ENCODE measurements around the gene TIMM10.
"Not testable (repeated sequence)": the region's sequence is repeated elsewhere in the genome, so short reads cannot be mapped to it uniquely, and the experiment has no call there.

DNA sequence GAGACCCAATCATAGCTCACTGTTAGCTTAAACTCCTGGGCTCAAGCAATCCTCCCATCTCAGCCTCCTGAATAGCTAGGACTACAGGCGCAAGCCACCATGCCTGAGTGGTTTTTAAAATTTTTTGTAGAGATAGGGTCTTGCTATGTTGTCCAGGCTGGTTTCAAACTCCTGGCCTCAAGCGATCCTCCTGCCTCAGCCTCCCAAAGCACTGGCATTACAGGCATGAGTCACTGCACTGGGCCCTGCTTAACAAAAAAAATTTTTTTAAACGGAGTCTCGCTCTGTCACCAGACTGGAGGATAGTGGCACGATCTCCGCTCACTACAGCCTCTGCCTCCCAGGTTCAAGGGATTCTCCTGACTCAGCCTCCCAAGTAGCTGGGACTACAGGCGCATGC, 3.9 kb upstream of the TIMM10 start:
- TF ChIP-seq POLR2AphosphoS5, POLR2A, EP300 (IDR thresholded peaks at IDR 0.05): not testable (repeated sequence)
- TF ChIP-seq, protein P1, sequence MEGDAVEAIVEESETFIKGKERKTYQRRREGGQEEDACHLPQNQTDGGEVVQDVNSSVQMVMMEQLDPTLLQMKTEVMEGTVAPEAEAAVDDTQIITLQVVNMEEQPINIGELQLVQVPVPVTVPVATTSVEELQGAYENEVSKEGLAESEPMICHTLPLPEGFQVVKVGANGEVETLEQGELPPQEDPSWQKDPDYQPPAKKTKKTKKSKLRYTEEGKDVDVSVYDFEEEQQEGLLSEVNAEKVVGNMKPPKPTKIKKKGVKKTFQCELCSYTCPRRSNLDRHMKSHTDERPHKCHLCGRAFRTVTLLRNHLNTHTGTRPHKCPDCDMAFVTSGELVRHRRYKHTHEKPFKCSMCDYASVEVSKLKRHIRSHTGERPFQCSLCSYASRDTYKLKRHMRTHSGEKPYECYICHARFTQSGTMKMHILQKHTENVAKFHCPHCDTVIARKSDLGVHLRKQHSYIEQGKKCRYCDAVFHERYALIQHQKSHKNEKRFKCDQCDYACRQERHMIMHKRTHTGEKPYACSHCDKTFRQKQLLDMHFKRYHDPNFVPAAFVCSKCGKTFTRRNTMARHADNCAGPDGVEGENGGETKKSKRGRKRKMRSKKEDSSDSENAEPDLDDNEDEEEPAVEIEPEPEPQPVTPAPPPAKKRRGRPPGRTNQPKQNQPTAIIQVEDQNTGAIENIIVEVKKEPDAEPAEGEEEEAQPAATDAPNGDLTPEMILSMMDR (IDR thresholded peaks at IDR 0.05): not testable (repeated sequence)

Measured in stomach (tissue), 4 donors.